Nephron progenitor cell (in vitro differentiated cells): ENCODE measurements around the gene FBXL13.
"Not testable (repeated sequence)": the region's sequence is repeated elsewhere in the genome, so short reads cannot be mapped to it uniquely, and the experiment has no call there.

Experiments used
- DNase-seq: peaks from one replicate; pipeline ENCODE4 v3.0.0; 2021
- H3K27ac Mint-ChIP-seq: 2 replicates; pipeline ENCODE4 v1.8.0; 2021; ENCODE audit warnings: mild to moderate bottlenecking, moderate library complexity, mixed read lengths
- H3K27me3 Mint-ChIP-seq: 2 replicates; pipeline ENCODE4 v1.8.0; 2021; ENCODE audit warnings: mild to moderate bottlenecking, low read depth, mixed read lengths; ENCODE audit not compliant: poor library complexity
- H3K36me3 Mint-ChIP-seq: 2 replicates; pipeline ENCODE4 v1.8.0; 2021; ENCODE audit warnings: low read depth, mixed read lengths
- H3K4me1 Mint-ChIP-seq: 2 replicates; pipeline ENCODE4 v1.8.0; 2021; ENCODE audit warnings: mixed read lengths
- H3K4me3 Mint-ChIP-seq: 2 replicates; pipeline ENCODE4 v1.8.0; 2021; ENCODE audit warnings: mild to moderate bottlenecking, moderate library complexity, mixed read lengths
- H3K9me3 Mint-ChIP-seq: 2 replicates; pipeline ENCODE4 v1.8.0; 2021; ENCODE audit warnings: mild to moderate bottlenecking, moderate library complexity, mixed read lengths
- CTCF ChIP-seq: fragments of 200-600 bp; sonication (generic); IDR thresholded peaks from 2 replicates; pipeline ENCODE4 v1.5.0; 2021; ENCODE audit warnings: antibody characterized with exemption

Gene FBXL13

GRCh38 chr7:102975854-102976253, 98.7 kb downstream of the FBXL13 start:
- no peak for DNase-seq
- Mint-ChIP-seq H3K27me3 (peaks cover 3% of the 10 kb centered on the region), H3K4me1 (peaks cover 6% of the 10 kb centered on the region), H3K27ac (no peak overlapping the region), H3K4me3 (no peak overlapping the region), H3K9me3 (peaks cover 40% of the 10 kb centered on the region), H3K36me3 (peaks cover 46% of the 10 kb centered on the region)
- TF ChIP-seq CTCF = no peak

GRCh38 chr7:102974366-102975236, 100.0 kb downstream of the FBXL13 start:
- peaks cover 6% of the 10 kb centered on the region for H3K4me1 Mint-ChIP-seq
- H3K9me3 Mint-ChIP-seq = peaks cover 35% of the 10 kb centered on the region
- H3K27me3 Mint-ChIP-seq = peaks cover 3% of the 10 kb centered on the region
- TF ChIP-seq CTCF = no peak
- H3K27ac Mint-ChIP-seq = peak overlapping the region; percentile 16
- no peak for DNase-seq
- peaks cover 36% of the 10 kb centered on the region for H3K36me3 Mint-ChIP-seq
- H3K4me3 Mint-ChIP-seq = no peak overlapping the region

- no peak for TF ChIP-seq CTCF
- H3K4me1 Mint-ChIP-seq = peaks cover 6% of the 10 kb centered on the region
- DNase-seq = no peak
- H3K27me3 Mint-ChIP-seq = peaks cover 3% of the 10 kb centered on the region
- H3K36me3 Mint-ChIP-seq = peaks cover 28% of the 10 kb centered on the region
- no peak overlapping the region for H3K4me3 Mint-ChIP-seq
- H3K27ac Mint-ChIP-seq = peak overlapping the region; percentile 77
- peaks cover 23% of the 10 kb centered on the region for H3K9me3 Mint-ChIP-seq
Observed at GRCh38 chr7:102973096-102973802, 101.3 kb downstream of the FBXL13 start.

- no peak for DNase-seq
- Mint-ChIP-seq H3K27ac (no peak overlapping the region), H3K36me3 (peaks cover 5% of the 10 kb centered on the region)
Observed at GRCh38 chr7:102967798-102968197, 106.8 kb downstream of the FBXL13 start.

GRCh38 chr7:102966465-102966864, 108.1 kb downstream of the FBXL13 start:
- no peak for DNase-seq
- Mint-ChIP-seq H3K27me3 (no peaks in the 10 kb centered on the region), H3K9me3 (peaks cover 7% of the 10 kb centered on the region), H3K4me1 (no peaks in the 10 kb centered on the region), H3K27ac (no peak overlapping the region), H3K4me3 (no peak overlapping the region), H3K36me3 (peaks cover 7% of the 10 kb centered on the region)
- TF ChIP-seq CTCF = no peak

More at GRCh38 chr7:102967798-102968197, 106.8 kb downstream of the FBXL13 start:
- Mint-ChIP-seq H3K4me3 (no peak overlapping the region), H3K9me3 (peaks cover under 1% of the 10 kb centered on the region), H3K27me3 (no peaks in the 10 kb centered on the region), H3K4me1 (no peaks in the 10 kb centered on the region)
- no peak for TF ChIP-seq CTCF

- Mint-ChIP-seq H3K9me3 (peaks cover 20% of the 10 kb centered on the region), H3K36me3 (peaks cover 13% of the 10 kb centered on the region)
- H3K4me1 Mint-ChIP-seq, H3K4me3 Mint-ChIP-seq, H3K27ac Mint-ChIP-seq, H3K27me3 Mint-ChIP-seq, DNase-seq: not testable (repeated sequence)
Observed at GRCh38 chr7:102961993-102962392, 112.6 kb downstream of the FBXL13 start.

- H3K27me3 Mint-ChIP-seq, H3K27ac Mint-ChIP-seq, DNase-seq, H3K4me3 Mint-ChIP-seq, H3K4me1 Mint-ChIP-seq: not testable (repeated sequence)
- Mint-ChIP-seq H3K36me3 (peaks cover 49% of the 10 kb centered on the region), H3K9me3 (peaks cover 58% of the 10 kb centered on the region)
Observed at GRCh38 chr7:102958004-102958403, 116.6 kb downstream of the FBXL13 start.

- H3K9me3 Mint-ChIP-seq = peaks cover 57% of the 10 kb centered on the region
- not testable (repeated sequence) for H3K27ac Mint-ChIP-seq, H3K27me3 Mint-ChIP-seq, H3K4me1 Mint-ChIP-seq, H3K4me3 Mint-ChIP-seq, DNase-seq
- H3K36me3 Mint-ChIP-seq = peaks cover 53% of the 10 kb centered on the region
Observed at GRCh38 chr7:102954359-102954758, 120.2 kb downstream of the FBXL13 start.
